ENCODE data around the gene RPSA. TPM values are rescaled to one million over a fixed set of nuclear protein-coding genes. Genes with fewer than 3 reads are reported as not detected.

RPSA gene
- total RNA-seq, 1 donor = 1,413 TPM

GRCh38 chr3:39388741-39389248 is 17.7 kb upstream of the RPSA start:
- TF ChIP-seq CTCF (IDR thresholded peaks at IDR 0.05; ENCODE audit: insufficient read depth, low read length) = no peak
- no peak overlapping the region for H3K4me3 ChIP-seq (ENCODE audit: low read depth, low read length)
- DNase-seq (ENCODE audit: low read depth) = no peak

GRCh38 chr3:39390181-39390580 is 16.3 kb upstream of the RPSA start:
- TF ChIP-seq CTCF (IDR thresholded peaks at IDR 0.05; ENCODE audit: insufficient read depth, low read length) = no peak
- no peak overlapping the region for H3K4me3 ChIP-seq (ENCODE audit: low read depth, low read length)
- no peak for DNase-seq (ENCODE audit: low read depth)

DNA sequence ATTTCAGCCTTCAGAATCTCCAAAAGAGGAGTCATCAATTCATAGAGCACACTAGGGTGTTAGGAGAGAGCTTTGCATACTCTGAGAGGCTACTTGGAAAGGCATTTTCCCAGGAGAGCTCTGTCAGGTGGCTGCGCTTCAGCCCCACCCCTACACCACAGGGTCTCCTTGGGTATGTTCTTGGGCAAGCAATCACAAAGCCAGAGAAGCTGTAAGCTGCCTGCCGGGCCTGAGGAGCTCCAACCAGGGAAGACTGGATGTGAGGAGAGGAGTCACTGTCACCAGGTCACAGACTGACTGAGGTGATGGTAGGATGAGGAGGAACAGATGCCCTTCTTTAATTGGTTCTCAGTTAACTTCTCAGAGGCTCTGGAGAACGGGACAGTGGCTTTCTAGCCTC is 9.8 kb upstream of the RPSA start:
- DNase-seq (ENCODE audit: low read depth) = no peak
- H3K4me3 ChIP-seq (ENCODE audit: low read depth, low read length) = no peak overlapping the region
- TF ChIP-seq CTCF (IDR thresholded peaks at IDR 0.05; ENCODE audit: insufficient read depth, low read length) = no peak

DNA sequence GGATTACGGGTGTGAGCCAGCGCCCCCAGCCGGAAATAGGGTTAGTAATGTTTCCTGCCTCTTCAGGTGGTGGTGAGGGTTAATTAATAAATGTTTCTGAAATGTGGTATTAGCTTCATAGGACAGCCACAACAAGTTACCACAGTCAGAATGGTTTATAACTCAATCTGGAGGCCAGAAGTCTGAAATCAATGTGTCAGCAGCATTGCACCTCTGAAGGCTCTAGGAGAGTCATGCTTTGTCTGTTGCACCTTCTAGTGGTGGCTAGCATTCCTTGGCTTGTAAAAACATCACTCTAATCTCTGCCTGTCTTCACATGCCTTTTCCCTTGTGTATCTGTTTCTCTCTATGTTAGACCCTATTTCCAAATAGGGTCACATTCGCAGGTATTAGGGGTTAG is 7.8 kb upstream of the RPSA start:
- no peak for TF ChIP-seq CTCF (IDR thresholded peaks at IDR 0.05; ENCODE audit: insufficient read depth, low read length)
- H3K4me3 ChIP-seq (ENCODE audit: low read depth, low read length) = no peak overlapping the region
- no peak for DNase-seq (ENCODE audit: low read depth)

- DNase-seq (ENCODE audit: low read depth) = no peak
- TF ChIP-seq CTCF (IDR thresholded peaks at IDR 0.05; ENCODE audit: insufficient read depth, low read length) = no peak
- no peak overlapping the region for H3K4me3 ChIP-seq (ENCODE audit: low read depth, low read length)
Observed at GRCh38 chr3:39401983-39402382, 4.5 kb upstream of the RPSA start.

DNA sequence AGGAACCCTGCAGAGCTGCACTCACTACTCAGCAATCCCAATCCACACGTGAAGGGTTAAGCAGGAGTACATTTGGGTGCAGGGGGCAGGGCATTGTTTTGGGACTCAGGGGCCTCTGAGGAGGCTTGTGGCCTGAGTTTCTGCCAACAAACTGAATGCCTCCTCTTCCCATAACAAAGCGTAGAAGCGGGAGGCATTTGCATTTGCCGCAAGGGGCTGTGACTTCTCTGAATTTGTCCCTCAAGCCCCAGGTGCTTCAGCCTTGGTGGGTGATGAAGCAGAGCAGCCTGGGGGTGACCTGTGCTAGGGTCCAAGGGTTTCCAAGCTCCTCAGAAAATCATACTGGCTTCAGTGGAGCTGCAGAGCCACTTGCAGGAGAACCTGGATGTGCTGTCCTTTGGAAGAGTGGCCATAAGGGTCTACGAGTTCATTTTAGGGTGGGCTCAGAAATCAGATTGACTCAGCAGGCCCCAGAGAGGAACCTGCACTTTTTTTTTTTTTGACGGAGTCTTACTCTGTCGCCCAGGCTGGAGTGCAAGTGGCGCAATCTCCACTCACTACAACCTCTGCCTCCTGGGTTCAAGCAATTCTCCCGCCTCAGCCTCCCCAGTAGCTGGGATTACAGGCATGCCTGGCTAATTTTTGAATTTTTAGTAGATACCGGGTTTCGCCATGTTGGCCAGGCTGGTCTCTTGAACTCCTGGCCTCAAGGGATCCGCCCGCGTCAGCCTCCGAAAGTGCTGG is 1.4 kb upstream of the RPSA start:
- TF ChIP-seq CTCF (IDR thresholded peaks at IDR 0.05; ENCODE audit: insufficient read depth, low read length) = no peak
- no peak overlapping the region for H3K4me3 ChIP-seq (ENCODE audit: low read depth, low read length)
- DNase-seq (ENCODE audit: low read depth) = no peak
